Measurements from ENCODE around the gene EPSTI1. TPM values are rescaled to one million over a fixed set of nuclear protein-coding genes. Genes with fewer than 3 reads are reported as not detected.
"Not testable (repeated sequence)": the region's sequence is repeated elsewhere in the genome, so short reads cannot be mapped to it uniquely, and the experiment has no call there.

Gene EPSTI1
- total RNA-seq = 1 to 10 TPM; 5.0 to 6.6 (median 5.1) TPM

GRCh38 chr13:42991898-42992763, at the start of gene EPSTI1:
TSS of gene EPSTI1 (minus strand) at chr13:42992241. CDS start at chr13:42992165, 76 bp downstream.
- Histone ChIP-seq H3K9me3 (no peaks in the 10 kb centered on the region), H3K27me3 (no peaks in the 10 kb centered on the region), H3K27ac (peak within 1 kb of the TSS; percentile 84 to 85), H3K36me3 (no peaks in the 10 kb centered on the region), H3K4me1 (no peaks in the 10 kb centered on the region), H3K4me3 (peak within 1 kb of the TSS; percentile 69 to 81 (median 77))
- TF ChIP-seq POLR2A (IDR thresholded peaks at IDR 0.05) (no peak), POLR2AphosphoS5 (IDR thresholded peaks at IDR 0.05) (peak in 2 of 3 donors; percentile 31 to 45)
- peak; percentile 26 to 53 for DNase-seq (ENCODE audit: low spot score in 2 of 2)
- intact Hi-C loops (cut with DNase I; ENCODE audit: low total_unique reads) = no loop called here

DNA sequence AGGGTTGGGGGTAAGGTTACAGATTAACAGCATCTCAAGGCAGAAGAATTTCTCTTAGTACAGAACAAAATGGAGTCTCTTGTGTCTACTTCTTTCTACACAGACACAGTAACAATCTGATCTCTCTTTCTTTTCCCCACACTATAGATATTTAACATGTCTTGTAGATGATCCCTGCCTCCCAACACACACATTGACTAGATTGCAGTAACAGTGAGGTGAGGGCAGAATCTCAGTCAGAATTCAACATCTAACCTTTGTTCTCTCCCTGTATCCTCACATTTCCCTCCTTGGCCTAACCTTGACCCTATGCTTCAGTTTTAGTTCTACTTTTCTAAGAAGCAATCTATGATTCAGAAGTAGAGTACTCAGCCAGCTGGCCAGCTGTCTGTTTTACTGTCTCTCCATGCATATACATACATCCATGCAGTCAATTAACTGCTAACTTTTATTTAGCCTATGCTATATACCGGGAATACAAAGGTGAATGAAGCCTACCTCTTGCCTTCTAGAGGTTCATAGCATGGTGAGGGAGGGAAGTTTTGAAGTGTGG, 49.4 kb upstream of the EPSTI1 start:
- Histone ChIP-seq H3K4me3 (no peak overlapping the region), H3K4me1 (no peaks in the 10 kb centered on the region), H3K27ac (no peak overlapping the region), H3K27me3 (no peaks in the 10 kb centered on the region), H3K9me3 (no peaks in the 10 kb centered on the region), H3K36me3 (no peaks in the 10 kb centered on the region)
- intact Hi-C loops (cut with DNase I; ENCODE audit: low total_unique reads) = no loop called here
- DNase-seq (ENCODE audit: low spot score in 2 of 2) = no peak
- no peak for TF ChIP-seq POLR2AphosphoS5 (IDR thresholded peaks at IDR 0.05)

DNA sequence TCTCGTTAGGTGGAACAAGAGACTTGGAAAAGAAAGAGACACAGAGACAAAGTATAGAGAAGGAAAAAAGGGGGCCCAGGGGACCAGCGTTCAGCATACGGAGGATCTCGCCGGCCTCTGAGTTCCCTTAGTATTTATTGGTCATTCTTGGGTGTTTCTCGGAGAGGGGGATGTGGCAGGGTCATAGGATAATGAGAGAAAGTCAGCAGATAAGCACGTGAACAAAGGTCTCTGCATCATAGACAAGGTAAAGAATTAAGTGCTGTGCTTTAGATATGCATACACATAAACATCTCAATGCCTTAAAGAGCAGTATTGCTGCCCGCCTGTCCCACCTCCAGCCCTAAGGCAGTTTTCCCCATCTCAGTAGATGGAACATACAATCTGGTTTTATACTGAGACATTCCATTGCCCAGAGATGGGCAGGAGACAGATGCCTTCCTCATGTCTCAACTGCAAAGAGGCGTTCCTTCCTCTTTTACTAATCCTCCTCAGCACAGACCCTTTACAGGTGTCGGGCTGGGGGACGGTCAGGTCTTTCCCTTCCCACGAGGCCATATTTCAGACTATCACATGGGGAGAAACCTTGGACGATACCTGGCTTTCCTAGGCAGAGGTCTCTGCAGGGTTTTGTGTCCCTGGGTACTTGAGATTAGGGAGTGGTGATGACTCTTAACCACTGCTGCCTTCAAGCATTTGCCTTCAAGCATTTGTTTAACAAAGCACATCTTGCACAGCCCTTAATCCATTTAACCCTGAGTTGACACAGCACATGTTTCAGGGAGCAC, 48.7 kb upstream of the EPSTI1 start:
- intact Hi-C loops (cut with DNase I; ENCODE audit: low total_unique reads); H3K27me3 ChIP-seq; DNase-seq (ENCODE audit: low spot score in 2 of 2); H3K36me3 ChIP-seq; H3K4me1 ChIP-seq; H3K9me3 ChIP-seq; H3K4me3 ChIP-seq; H3K27ac ChIP-seq: not testable (repeated sequence)

GRCh38 chr13:43039966-43040365, 47.9 kb upstream of the EPSTI1 start:
- Histone ChIP-seq H3K36me3 (no peaks in the 10 kb centered on the region), H3K4me1 (no peaks in the 10 kb centered on the region), H3K27ac (no peak overlapping the region), H3K4me3 (no peak overlapping the region), H3K9me3 (no peaks in the 10 kb centered on the region), H3K27me3 (no peaks in the 10 kb centered on the region)
- no peak for DNase-seq (ENCODE audit: low spot score in 2 of 2)
- no peak for TF ChIP-seq POLR2A (IDR thresholded peaks at IDR 0.05)
- TF ChIP-seq, protein P1, sequence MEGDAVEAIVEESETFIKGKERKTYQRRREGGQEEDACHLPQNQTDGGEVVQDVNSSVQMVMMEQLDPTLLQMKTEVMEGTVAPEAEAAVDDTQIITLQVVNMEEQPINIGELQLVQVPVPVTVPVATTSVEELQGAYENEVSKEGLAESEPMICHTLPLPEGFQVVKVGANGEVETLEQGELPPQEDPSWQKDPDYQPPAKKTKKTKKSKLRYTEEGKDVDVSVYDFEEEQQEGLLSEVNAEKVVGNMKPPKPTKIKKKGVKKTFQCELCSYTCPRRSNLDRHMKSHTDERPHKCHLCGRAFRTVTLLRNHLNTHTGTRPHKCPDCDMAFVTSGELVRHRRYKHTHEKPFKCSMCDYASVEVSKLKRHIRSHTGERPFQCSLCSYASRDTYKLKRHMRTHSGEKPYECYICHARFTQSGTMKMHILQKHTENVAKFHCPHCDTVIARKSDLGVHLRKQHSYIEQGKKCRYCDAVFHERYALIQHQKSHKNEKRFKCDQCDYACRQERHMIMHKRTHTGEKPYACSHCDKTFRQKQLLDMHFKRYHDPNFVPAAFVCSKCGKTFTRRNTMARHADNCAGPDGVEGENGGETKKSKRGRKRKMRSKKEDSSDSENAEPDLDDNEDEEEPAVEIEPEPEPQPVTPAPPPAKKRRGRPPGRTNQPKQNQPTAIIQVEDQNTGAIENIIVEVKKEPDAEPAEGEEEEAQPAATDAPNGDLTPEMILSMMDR (IDR thresholded peaks at IDR 0.05) = no peak
- TF ChIP-seq POLR2AphosphoS5 (IDR thresholded peaks at IDR 0.05) = no peak
- intact Hi-C loops (cut with DNase I; ENCODE audit: low total_unique reads) = no loop called here

DNA sequence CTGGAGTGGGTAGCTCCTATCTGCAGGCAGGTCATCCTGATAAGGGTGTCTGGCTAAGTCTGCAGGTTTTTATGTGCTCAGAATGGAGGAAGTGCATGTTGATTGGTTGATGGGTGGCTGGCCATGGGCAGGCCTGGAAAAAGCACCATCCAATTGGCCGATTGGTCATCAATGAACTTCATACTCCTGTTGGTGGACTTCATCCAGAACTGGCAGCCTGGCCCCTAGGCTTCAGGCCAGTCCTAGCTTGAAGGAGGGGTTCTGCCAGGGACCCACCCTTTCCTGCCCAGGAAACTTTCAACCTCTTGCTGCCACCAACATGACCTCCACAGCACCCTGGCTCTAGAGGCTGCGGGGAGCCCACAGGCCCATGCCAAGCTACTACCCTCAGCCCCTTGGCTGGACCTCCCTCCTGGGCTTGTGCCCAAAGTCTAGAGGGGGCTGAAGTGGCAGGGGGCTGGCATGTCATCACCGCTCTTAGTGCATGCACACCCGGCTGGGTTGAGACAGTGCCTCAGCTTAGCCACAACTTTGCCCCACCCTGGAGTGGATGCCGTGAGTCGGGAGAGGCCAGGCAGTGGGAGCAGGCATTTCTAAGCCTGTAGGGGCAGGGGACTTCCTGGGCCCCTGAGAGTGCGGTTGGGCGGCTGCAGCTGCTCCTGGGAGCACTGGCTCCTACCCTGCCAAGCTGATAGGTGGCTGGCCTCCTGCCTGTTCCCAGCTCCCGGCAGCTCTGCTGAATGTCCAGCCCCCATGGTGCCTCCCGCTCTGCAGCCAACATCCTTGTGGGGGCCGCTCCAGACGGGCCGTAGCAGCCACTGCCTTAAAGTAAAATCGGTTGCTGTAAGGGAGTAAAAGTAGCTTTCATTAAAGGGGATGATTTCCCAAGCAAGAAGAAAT, 44.6 kb upstream of the EPSTI1 start:
- Histone ChIP-seq H3K27ac (no peak overlapping the region), H3K9me3 (no peaks in the 10 kb centered on the region), H3K4me3 (no peak overlapping the region), H3K4me1 (no peaks in the 10 kb centered on the region), H3K36me3 (no peaks in the 10 kb centered on the region), H3K27me3 (no peaks in the 10 kb centered on the region)
- no peak for DNase-seq (ENCODE audit: low spot score in 2 of 2)
- TF ChIP-seq POLR2A (IDR thresholded peaks at IDR 0.05) = no peak
- TF ChIP-seq, protein P1 (IDR thresholded peaks at IDR 0.05) = no peak
- intact Hi-C loops (cut with DNase I; ENCODE audit: low total_unique reads) = no loop called here

DNA sequence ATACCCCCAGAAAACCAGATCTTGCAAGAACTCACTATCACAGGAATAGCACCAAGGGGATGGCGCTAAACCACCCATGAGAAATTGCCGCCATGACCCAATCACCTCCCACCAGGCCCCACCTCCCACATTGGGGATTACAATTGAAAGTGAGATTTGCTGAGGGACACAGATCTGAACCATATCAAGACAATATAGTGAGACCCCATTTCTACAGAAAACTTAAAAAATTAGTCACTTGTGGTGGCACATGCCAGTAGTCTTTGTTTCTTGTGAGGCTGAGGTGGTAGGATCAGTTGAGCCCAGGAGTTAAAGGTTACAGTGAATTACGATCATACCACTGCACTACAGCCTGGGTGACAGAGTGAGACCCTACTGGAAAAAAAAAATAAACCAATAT, 41.0 kb upstream of the EPSTI1 start:
- H3K27me3 ChIP-seq = no peaks in the 10 kb centered on the region
- H3K4me3 ChIP-seq = no peak overlapping the region
- no peak overlapping the region for H3K27ac ChIP-seq
- no peaks in the 10 kb centered on the region for H3K36me3 ChIP-seq
- TF ChIP-seq, protein P1 (IDR thresholded peaks at IDR 0.05) = no peak
- TF ChIP-seq POLR2A (IDR thresholded peaks at IDR 0.05) (no peak), POLR2AphosphoS5 (IDR thresholded peaks at IDR 0.05) (no peak)
- no peak for DNase-seq (ENCODE audit: low spot score in 2 of 2)
- intact Hi-C loops (cut with DNase I; ENCODE audit: low total_unique reads) = no loop called here
- H3K9me3 ChIP-seq = no peaks in the 10 kb centered on the region
- H3K4me1 ChIP-seq = no peaks in the 10 kb centered on the region

Measured in breast epithelium (tissue), 4 donors.